GM19023 (cell line): ENCODE results near the gene ZBED4.

Experiments
- ATAC-seq: cut with Tn5 transposase; IDR thresholded peaks from one replicate; pipeline ENCODE4 v1.9.1; 2021; ENCODE audit warnings: mild to moderate bottlenecking, moderate library complexity; ENCODE audit not compliant: unreplicated experiment

ZBED4 gene

DNA sequence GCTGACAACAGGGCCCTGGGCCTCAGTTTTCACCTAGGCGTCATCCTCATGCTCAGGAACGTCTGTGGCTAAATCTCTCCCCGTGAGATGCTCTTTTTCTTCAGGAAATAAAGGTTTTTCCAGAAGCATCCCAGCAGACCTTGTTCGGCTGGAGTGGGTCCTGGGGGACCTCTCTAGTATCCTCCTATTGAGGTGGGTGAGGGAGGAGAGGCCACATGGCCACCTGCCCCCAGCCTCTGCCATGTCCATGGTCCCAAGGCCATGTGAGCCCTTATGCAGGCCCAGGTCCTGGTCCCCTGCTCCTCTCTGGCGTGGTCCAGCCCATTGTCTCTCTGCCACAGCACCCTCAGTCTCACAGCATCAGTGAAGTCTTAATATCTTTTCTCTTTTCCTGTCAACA, 42.6 kb downstream of the ZBED4 start:
- no peak for ATAC-seq

GRCh38 chr22:49897015-49897684, 43.5 kb downstream of the ZBED4 start:
- ATAC-seq = no peak

DNA sequence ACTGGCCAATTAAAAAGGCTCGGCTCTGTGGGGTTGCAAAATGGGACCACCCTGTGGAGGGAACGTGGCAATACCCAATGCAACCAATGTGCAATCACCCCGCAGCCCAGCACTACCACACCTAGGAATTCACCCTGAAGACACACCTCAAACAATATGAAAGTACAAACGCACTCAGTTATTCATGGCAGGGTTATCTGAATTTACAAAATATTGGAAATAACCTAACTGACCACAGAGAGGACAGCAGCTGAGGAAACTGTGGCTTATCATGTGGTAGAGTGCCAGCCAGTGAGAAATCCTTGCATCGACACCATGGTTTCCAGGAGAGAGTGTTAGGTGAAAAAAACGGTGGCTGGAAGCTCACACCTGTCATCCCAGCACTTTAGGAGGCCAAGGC, 45.9 kb downstream of the ZBED4 start:
- no peak for ATAC-seq

- ATAC-seq = no peak
These were observed 47.0 kb downstream of the ZBED4 start for GRCh38 chr22:49900441-49901230.

DNA sequence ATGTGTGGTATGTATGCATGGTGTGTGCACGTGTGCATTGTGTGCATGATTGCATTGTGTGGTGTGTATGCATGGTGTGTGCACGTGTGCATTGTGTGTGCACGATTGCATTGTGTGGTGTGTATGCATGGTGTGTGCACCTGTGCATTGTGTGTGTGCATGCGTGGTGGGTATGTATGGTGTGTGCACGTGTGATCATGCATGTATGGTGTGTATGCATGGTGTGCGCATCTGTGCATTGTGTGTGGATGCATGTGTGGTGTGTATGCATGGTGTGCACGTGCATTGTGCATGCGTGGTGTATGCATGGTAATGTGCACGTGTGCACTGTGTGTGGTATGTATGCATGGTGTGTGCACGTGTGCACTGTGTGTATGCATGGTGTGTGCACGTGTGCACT, 47.8 kb downstream of the ZBED4 start:
- no peak for ATAC-seq

DNA sequence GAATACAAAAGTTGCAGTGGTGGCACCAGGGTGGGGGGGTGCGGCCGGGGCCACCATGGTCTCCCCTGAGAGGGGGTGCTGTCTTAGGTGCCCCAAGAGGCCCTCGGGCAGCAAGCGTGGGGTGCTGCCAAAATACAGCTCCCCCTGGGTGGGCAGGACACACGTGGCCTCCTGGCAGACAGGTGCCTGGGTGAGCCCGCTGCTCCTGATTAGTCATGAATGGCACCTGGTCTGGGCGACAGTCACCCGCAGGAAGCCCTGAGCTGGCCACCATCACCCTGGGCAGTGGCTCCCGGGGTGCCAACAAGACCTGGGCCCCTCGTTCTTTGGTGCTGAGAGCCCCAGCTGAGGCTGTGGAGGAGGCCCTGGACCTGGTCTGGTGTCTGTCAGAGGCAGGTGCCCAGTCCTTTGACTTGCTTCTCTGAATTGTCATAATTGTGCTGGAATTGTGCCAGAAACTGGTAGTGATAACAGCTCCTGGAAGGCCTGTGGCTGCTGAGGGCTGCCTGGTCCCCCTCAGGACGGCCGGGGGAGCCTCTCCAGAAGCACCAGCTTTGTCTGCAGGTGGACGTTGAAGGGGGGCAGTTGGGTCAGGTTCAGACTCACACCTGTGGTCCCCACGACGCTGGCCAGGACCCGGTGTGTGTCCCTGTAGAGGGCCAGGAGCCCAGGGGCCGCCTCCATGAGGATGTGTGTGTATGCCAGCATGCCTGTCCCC, 49.8 kb downstream of the ZBED4 start:
- ATAC-seq = no peak

DNA sequence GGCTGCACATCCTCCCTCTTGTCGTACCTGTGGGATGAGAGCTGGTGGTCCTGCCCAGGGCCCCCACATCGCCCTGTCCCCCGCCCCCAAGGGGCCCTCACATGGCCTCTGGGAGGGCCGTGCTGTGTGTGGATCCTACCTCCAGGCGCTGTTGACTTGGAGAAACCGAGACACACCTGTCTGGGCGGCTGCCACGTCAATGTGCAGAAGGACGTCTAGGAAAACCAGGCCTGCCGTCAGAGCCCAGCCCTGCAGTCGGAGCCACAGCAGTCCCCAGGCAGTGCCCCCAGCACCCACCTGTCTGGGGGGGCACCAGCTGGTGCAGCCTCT, 50.4 kb downstream of the ZBED4 start:
- no peak for ATAC-seq

DNA sequence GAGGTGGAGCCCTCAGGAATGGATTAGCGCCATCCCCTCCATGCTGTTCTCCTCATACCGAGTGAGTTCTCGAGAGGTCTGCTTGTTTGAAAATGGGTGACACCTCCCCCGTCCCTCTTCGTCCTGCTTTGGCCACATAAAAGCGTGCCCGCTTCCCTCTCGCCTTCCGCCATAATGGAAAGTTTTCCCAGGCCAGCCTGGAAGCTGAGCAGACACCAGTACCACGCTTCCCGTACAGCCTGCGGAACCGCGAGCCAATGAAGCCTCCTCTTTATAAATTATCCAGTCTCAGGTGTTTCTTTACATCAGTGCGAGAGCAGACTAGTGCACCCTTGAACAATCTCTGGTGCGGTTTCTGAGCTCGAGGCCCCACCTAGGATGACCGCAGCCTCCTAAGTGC, 51.8 kb downstream of the ZBED4 start:
- no peak for ATAC-seq

- ATAC-seq = no peak
These were observed 52.6 kb downstream of the ZBED4 start for GRCh38 chr22:49906071-49906798.

GRCh38 chr22:49906799-49907290, 53.2 kb downstream of the ZBED4 start:
- no peak for ATAC-seq

GRCh38 chr22:49907807-49908206, 54.2 kb downstream of the ZBED4 start:
- ATAC-seq = no peak

DNA sequence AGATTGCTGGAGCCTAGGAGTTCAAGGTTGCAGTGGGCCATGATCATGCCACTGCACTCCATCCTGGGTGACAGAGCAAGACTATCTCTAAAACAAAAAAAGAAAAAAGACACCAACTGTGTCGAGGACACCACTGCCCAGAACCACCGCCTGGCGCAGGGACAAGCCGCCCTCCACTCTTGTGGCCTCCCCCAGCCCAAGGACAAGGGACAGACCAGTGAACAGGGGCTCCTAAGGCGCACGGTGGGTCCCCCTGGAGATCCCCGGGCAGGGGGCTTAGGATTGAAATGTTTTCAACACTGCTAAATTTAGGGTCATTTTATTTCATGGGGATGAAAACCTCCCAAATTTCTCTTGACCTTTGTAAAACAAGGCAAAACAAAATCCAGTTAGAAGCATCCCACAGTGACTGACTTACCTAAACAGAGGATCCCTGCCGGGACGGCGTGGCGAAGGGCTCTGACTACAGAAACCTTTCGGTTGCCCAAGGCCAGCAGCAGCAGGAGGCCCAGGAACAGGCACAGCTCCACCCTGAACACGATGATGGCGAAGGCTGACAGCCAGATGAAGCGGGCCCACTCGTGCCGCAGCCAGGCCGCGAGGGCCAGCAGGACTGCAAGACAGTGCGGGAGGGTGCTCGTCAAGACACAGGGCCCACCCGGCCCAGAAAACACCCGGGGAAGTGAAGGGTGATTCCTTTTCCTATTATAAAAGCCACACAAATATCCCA, 56.0 kb downstream of the ZBED4 start:
- no peak for ATAC-seq

GRCh38 chr22:49910229-49911155, 56.8 kb downstream of the ZBED4 start:
- ATAC-seq = no peak

DNA sequence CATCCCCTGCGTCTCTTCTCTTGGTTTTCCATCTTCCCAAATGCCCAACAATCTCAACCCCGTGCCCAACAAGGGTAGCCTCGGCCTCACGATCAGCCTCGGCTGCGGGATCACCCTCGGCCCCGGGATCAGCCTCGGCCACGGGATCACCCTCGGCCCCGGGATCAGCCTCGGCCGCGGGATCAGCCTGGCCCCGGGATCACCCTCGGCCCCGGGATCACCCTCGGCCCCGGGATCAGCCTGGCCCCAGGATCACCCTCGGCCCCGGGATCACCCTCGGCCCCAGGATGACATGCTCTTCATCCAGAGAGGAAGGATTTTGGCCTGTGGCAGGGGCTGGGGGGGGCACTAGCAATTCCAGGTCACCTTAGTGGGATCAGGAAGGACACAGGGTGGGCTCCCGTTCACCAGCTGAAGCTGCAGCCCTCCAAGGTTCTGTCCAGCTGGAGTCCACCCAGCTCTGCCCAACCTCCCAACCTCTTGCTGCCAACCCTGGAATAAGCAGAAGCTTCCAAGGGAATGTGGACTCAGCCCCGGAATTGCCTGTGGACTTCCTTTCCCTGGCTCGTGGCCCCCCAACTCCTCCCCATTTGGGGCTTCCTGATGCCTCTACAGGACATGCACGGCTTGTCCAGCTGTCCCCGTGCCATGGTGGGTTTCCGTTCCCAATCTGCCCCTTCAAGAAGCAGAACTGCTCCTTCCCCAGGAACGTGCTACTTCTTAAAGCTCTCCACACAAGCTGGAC, 58.4 kb downstream of the ZBED4 start:
- no peak for ATAC-seq

- no peak for ATAC-seq
These were observed 59.4 kb downstream of the ZBED4 start for GRCh38 chr22:49913026-49913425.

GRCh38 chr22:49913446-49913845, 59.8 kb downstream of the ZBED4 start:
- ATAC-seq = no peak

GRCh38 chr22:49914256-49914655, 60.6 kb downstream of the ZBED4 start:
- no peak for ATAC-seq

- no peak for ATAC-seq
These were observed 62.0 kb downstream of the ZBED4 start for GRCh38 chr22:49915610-49916009.

GRCh38 chr22:49916831-49917230, 63.2 kb downstream of the ZBED4 start:
- ATAC-seq = no peak
